Transverse colon (tissue), 4 donors: ENCODE data around the gene TSPAN13. TPM values are rescaled to one million over a fixed set of nuclear protein-coding genes. Genes with fewer than 3 reads are reported as not detected.
A peak's percentile ranks its signal among the peaks of the same experiment; 100 is the strongest.

Experiments used
- DNase-seq: peaks from one replicate; pipeline ENCODE4 v3.0.0-alpha.2; 2019
- H3K27ac ChIP-seq, 4 donors: fragments of 200-600 bp; sonication (generic); 2 replicates each; pipeline ENCODE4 v1.5.1; 2016 to 2018; ENCODE audit warnings: inconsistent platforms in 4 of 4
- H3K27me3 ChIP-seq: fragments of 200-600 bp; sonication (generic); 2 replicates; pipeline ENCODE4 v1.5.1; 2017; ENCODE audit warnings: inconsistent platforms
- H3K36me3 ChIP-seq, 4 donors: fragments of 200-600 bp; sonication (generic); 2 replicates each; pipeline ENCODE4 v1.5.1; 2017 to 2019; ENCODE audit warnings: inconsistent platforms in 4 of 4
- H3K4me1 ChIP-seq, 4 donors: fragments of 200-600 bp; sonication (generic); 2 replicates each; pipeline ENCODE4 v1.5.1; 2017 to 2020; ENCODE audit warnings: inconsistent platforms in 4 of 4
- H3K4me3 ChIP-seq, 4 donors: fragments of 200-600 bp; sonication (generic); 1 replicate in 1 of 4; 2 replicates in 3 of 4; pipeline versions ENCODE4 v1.5.1 to v1.6.1; 2017 to 2019; ENCODE audit warnings: inconsistent platforms in 4 of 4
- H3K9me3 ChIP-seq, 2 donors: fragments of 200-600 bp; sonication (generic); 2 replicates each; pipeline ENCODE4 v1.5.1; 2017 to 2019; ENCODE audit warnings: inconsistent platforms in 2 of 2
- CTCF ChIP-seq, 5 experiments: fragments of 200-600 bp in 3 of 5; fragments of 450-650 bp in 2 of 5; sonication (generic) in 3 of 5; IDR thresholded peaks; 1 replicate in 2 of 5; 2 replicates in 3 of 5; pipeline ENCODE4 v1.5.1; 2016 to 2017; ENCODE audit warnings: antibody characterized with exemption in 5 of 5, inconsistent platforms in 3 of 5, mild to moderate bottlenecking in 2 of 5, moderate library complexity in 1 of 5
- EP300 ChIP-seq: sonication (generic); formaldehyde crosslinking; IDR thresholded peaks from one replicate; pipeline ENCODE4 v1.6.1; 2017; ENCODE audit warnings: antibody characterized with exemption, low read depth
- POLR2A ChIP-seq: fragments of 450-650 bp; IDR thresholded peaks from one replicate; pipeline ENCODE4 v1.6.1; 2016; ENCODE audit warnings: antibody characterized with exemption, mild to moderate bottlenecking, moderate library complexity
- POLR2AphosphoS5 ChIP-seq, 3 donors: sonication (generic); formaldehyde crosslinking; IDR thresholded peaks; one replicate each; pipeline ENCODE4 v1.6.1; 2016; ENCODE audit warnings: antibody characterized with exemption in 3 of 3
- WGBS, 2 donors: methylation state at CpG; one replicate each; pipeline ENCODE4 v1.1.5; 2018; ENCODE audit warnings: low coverage in 1 of 2; 5-methylcytosine and 5-hydroxymethylcytosine counted together
- in situ Hi-C, 4 donors: fragments of 200-750 bp; cut with MboI; loops; one replicate each; pipeline versions ENCODE4 v1.15.0 to v1.15.1; 2017; ENCODE audit warnings: low sequenced_read_pairs in 3 of 4, low pct_ligation_motif_present in 1 of 4, low pct_unique_long_range_greater_than_20kb in 1 of 4
- intact Hi-C: fragments of 100-400 bp; cut with DNase I; formaldehyde crosslinking; loops from one replicate; pipeline ENCODE4 v1.15.1; 2023; ENCODE audit warnings: low total_unique reads
- total RNA-seq, 4 donors: library from RNA; depleted of rRNA; stranded (reverse); fragments of >200 nt; gene quantifications; one replicate each; pipeline ENCODE4 v1.1.0, GENCODE V29; 2016

The TSPAN13 gene
- total RNA-seq, 4 donors from 2014 or later: 6.8 to 44.4 (median 21.4) TPM

- Histone ChIP-seq H3K4me1 (peaks cover 0 to 80% (median 23%) of the 10 kb centered on the region in 4 donors), H3K36me3 (no peaks in the 10 kb centered on the region), H3K9me3 (no peaks in the 10 kb centered on the region), H3K27ac (peak overlapping the region in 3 of 4 donors; percentile 73 to 80 (median 78)), H3K4me3 (no peak overlapping the region), H3K27me3 (no peaks in the 10 kb centered on the region)
- TF ChIP-seq CTCF (IDR thresholded peaks at IDR 0.05) (no peak), POLR2A (peak; percentile 9)
- intact Hi-C loops (no loop called here), in situ Hi-C loops (no loop called here)
- 43 to 58% methylated on average over 2 of the region's 2 CpGs for WGBS, 2 donors
- peak; percentile 27 for DNase-seq
These were observed 61.4 kb downstream of the TSPAN13 start for GRCh38 chr7:16815001-16815400.

- Histone ChIP-seq H3K36me3 (no peaks in the 10 kb centered on the region), H3K4me3 (no peak overlapping the region), H3K9me3 (no peaks in the 10 kb centered on the region), H3K27ac (peak overlapping the region; percentile 48 to 80 (median 76)), H3K4me1 (peaks cover 0 to 71% (median 21%) of the 10 kb centered on the region in 4 donors), H3K27me3 (no peaks in the 10 kb centered on the region)
- DNase-seq: no peak
- TF ChIP-seq EP300: no peak
- TF ChIP-seq POLR2AphosphoS5 (IDR thresholded peaks at IDR 0.05): no peak
- no peak for TF ChIP-seq POLR2A
- TF ChIP-seq CTCF (IDR thresholded peaks at IDR 0.05): no peak
- intact Hi-C loops (no loop called here), in situ Hi-C loops (no loop called here)
- WGBS, 2 donors: 59% methylated on average over 2 of the region's 2 CpGs; no CpG with 5 or more reads in 1 of the 2 donors
These were observed 63.3 kb downstream of the TSPAN13 start for GRCh38 chr7:16816824-16817223.

GRCh38 chr7:16817536-16817935 is 64.0 kb downstream of the TSPAN13 start:
- intact Hi-C loops: no loop called here
- peaks cover 0 to 71% (median 21%) of the 10 kb centered on the region in 4 donors for H3K4me1 ChIP-seq
- TF ChIP-seq EP300: no peak
- TF ChIP-seq POLR2A: no peak
- no peak for TF ChIP-seq CTCF (IDR thresholded peaks at IDR 0.05)
- no peak for TF ChIP-seq POLR2AphosphoS5 (IDR thresholded peaks at IDR 0.05)
- in situ Hi-C loops: no loop called here
- no peaks in the 10 kb centered on the region for H3K9me3 ChIP-seq
- H3K27ac ChIP-seq: peak overlapping the region; percentile 48 to 80 (median 76)
- 38 to 58% methylated on average over 1 of the region's 1 CpG for WGBS, 2 donors
- H3K27me3 ChIP-seq: no peaks in the 10 kb centered on the region
- no peak overlapping the region for H3K4me3 ChIP-seq
- H3K36me3 ChIP-seq: no peaks in the 10 kb centered on the region
- DNase-seq: no peak

GRCh38 chr7:16818732-16819131 is 65.2 kb downstream of the TSPAN13 start:
- Histone ChIP-seq H3K36me3 (no peaks in the 10 kb centered on the region), H3K4me1 (peaks cover 0 to 61% (median 17%) of the 10 kb centered on the region in 4 donors), H3K27me3 (no peaks in the 10 kb centered on the region), H3K27ac (peak overlapping the region in 1 of 4 donors; percentile 78), H3K4me3 (no peak overlapping the region), H3K9me3 (no peaks in the 10 kb centered on the region)
- TF ChIP-seq POLR2AphosphoS5 (IDR thresholded peaks at IDR 0.05) (no peak), EP300 (no peak)
- in situ Hi-C loops: no loop called here
- WGBS, 2 donors: 64 to 88% methylated on average over 2 to 3 of the region's 3 CpGs
- DNase-seq: no peak
- intact Hi-C loops: no loop called here

- intact Hi-C loops (no loop called here), in situ Hi-C loops (no loop called here)
- TF ChIP-seq EP300 (no peak), POLR2AphosphoS5 (IDR thresholded peaks at IDR 0.05) (no peak), CTCF (IDR thresholded peaks at IDR 0.05) (no peak), POLR2A (no peak)
- WGBS, 2 donors: 39 to 40% methylated on average over 2 to 3 of the region's 3 CpGs
- DNase-seq: no peak
- H3K9me3 ChIP-seq: no peaks in the 10 kb centered on the region
- H3K4me3 ChIP-seq: no peak overlapping the region
- peaks cover 0 to 33% (median 12%) of the 10 kb centered on the region in 4 donors for H3K4me1 ChIP-seq
- H3K27ac ChIP-seq: peak overlapping the region in 3 of 4 donors; percentile 40 to 68 (median 56)
- no peaks in the 10 kb centered on the region for H3K27me3 ChIP-seq
- H3K36me3 ChIP-seq: no peaks in the 10 kb centered on the region
These were observed 68.5 kb downstream of the TSPAN13 start for GRCh38 chr7:16822029-16822428.
